Fibroblast of gingiva (primary cell): ENCODE measurements around the gene UACA.
"Not testable (repeated sequence)": the region's sequence is repeated elsewhere in the genome, so short reads cannot be mapped to it uniquely, and the experiment has no call there.

Source experiments
- DNase-seq: peaks from one replicate; pipeline ENCODE4 v3.0.0-alpha.2; 2011; ENCODE audit warnings: low read depth

Gene UACA

GRCh38 chr15:70663069-70663468, 100.3 kb downstream of the UACA start:
- not testable (repeated sequence) for DNase-seq

- DNase-seq: no peak
These were observed 103.7 kb downstream of the UACA start for GRCh38 chr15:70659662-70660061.

GRCh38 chr15:70658641-70659040, 104.7 kb downstream of the UACA start:
- no peak for DNase-seq

GRCh38 chr15:70653426-70653825, 109.9 kb downstream of the UACA start:
- no peak for DNase-seq

GRCh38 chr15:70652341-70652740, 111.0 kb downstream of the UACA start:
- no peak for DNase-seq

GRCh38 chr15:70651303-70651845, 112.0 kb downstream of the UACA start:
- no peak for DNase-seq

- no peak for DNase-seq
These were observed 112.6 kb downstream of the UACA start for GRCh38 chr15:70650567-70651302.

- DNase-seq: no peak
These were observed 116.0 kb downstream of the UACA start for GRCh38 chr15:70647396-70647795.

GRCh38 chr15:70646169-70646568, 117.2 kb downstream of the UACA start:
- DNase-seq: no peak

- peak; percentile 17 for DNase-seq
These were observed 119.6 kb downstream of the UACA start for GRCh38 chr15:70643783-70644125.

- no peak for DNase-seq
These were observed 120.1 kb downstream of the UACA start for GRCh38 chr15:70643106-70643782.

GRCh38 chr15:70636540-70637165, 126.7 kb downstream of the UACA start:
- no peak for DNase-seq

GRCh38 chr15:70635895-70636294, 127.5 kb downstream of the UACA start:
- DNase-seq: no peak

- DNase-seq: no peak
These were observed 129.4 kb downstream of the UACA start for GRCh38 chr15:70633991-70634390.

- DNase-seq: no peak
These were observed 130.1 kb downstream of the UACA start for GRCh38 chr15:70633103-70633831.

- DNase-seq: no peak
These were observed 130.8 kb downstream of the UACA start for GRCh38 chr15:70632491-70633102.

- DNase-seq: no peak
These were observed 131.3 kb downstream of the UACA start for GRCh38 chr15:70632079-70632478.

- no peak for DNase-seq
These were observed 133.6 kb downstream of the UACA start for GRCh38 chr15:70629735-70630273.

GRCh38 chr15:70628549-70628896, 134.8 kb downstream of the UACA start:
- no peak for DNase-seq

GRCh38 chr15:70627734-70628548, 135.4 kb downstream of the UACA start:
- DNase-seq: peak; percentile 70

- DNase-seq: no peak
These were observed 136.0 kb downstream of the UACA start for GRCh38 chr15:70627322-70627721.
